GM21526 (cell line): ENCODE results near the gene PNPLA6.
A peak's percentile ranks its signal among the peaks of the same experiment; 100 is the strongest.

Source experiments
- ATAC-seq: cut with Tn5 transposase; IDR thresholded peaks from one replicate; pipeline ENCODE4 v1.9.1; 2021; ENCODE audit warnings: moderate library complexity; ENCODE audit not compliant: unreplicated experiment, low FRiP score

The PNPLA6 gene

GRCh38 chr19:7515110-7515644 is 20.3 kb upstream of the PNPLA6 start:
- no peak for ATAC-seq

- ATAC-seq: no peak
Measured at GRCh38 chr19:7515645-7516151, 19.8 kb upstream of the PNPLA6 start, which contains the start of gene ZNF358. TSS of gene ZNF358 (plus strand) at chr19:7516103. CDS start at chr19:7519243, 3,140 bp downstream.

DNA sequence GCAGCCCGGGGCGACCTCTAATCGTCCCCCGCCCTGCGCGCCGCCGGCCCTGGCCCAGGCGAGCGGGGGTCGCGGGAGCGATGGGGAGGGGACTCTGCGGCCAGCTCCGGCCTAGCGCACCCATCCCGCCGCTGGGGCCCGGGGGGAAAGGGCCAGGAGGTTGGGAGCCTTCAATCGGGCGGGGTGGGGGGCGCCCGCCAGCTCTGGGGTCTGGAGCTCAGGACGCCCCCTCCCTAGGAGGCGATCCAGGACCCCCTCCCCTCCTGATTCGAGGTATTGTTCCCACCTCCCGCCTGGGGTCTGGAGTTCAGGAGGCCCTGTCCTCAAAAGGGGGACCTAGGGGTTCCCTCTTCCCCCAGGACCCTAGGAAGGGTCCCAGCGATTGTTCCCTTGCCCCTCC is 19.2 kb upstream of the PNPLA6 start:
- no peak for ATAC-seq

DNA sequence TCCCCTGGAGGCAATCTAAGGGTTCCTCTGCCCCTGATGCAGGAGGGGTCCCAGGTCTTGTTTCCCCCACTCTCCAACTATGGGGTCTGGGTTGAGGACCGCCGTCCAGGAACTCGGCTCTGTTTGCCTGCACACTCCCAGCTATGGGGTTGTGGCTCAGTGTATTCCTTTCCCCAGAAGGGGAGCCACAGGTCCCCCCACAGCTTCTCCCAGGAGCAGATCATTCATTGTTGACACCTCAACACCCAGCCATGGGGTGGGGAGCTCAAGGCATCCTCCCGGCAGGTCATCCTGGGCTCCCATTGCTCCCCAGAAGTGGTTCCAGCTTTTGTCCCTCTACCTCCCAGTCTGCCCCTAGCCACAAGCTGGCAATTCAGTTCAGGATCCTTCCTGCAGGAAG is 18.6 kb upstream of the PNPLA6 start:
- ATAC-seq: no peak

- ATAC-seq: no peak
Measured at GRCh38 chr19:7519361-7520130, 16.0 kb upstream of the PNPLA6 start.

GRCh38 chr19:7520131-7521051 is 15.1 kb upstream of the PNPLA6 start:
- ATAC-seq: no peak

DNA sequence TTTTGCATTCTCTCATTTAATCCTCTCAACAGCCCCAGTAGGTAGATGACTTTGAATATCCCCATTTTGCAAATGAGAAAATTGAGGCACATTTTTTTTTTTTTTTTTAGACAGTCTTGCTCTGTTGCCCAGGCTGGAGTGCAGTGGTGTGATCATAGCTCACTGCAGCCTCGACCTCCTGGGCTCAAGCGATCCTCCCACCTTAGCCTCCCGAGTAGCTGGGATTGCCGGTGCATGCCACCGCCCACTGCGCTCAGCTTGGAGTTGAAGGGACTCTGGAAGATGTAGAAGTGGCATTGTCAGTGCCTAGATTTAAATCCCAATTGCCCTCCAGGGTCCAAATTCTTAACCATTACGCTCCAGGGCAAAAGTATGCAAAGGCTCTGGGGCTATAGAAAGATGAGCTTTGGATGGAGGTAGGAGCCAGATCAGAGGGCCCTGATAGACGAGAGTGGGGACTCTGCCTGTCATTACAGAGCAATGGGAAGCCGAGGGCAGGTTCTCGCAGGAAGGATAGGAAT is 13.9 kb upstream of the PNPLA6 start:
- no peak for ATAC-seq

GRCh38 chr19:7522072-7522922 is 13.2 kb upstream of the PNPLA6 start, which contains the start of gene MCOLN1:
TSS of gene MCOLN1 (plus strand) at chr19:7522624. CDS start at chr19:7522751, 127 bp downstream.
- ATAC-seq: peak; percentile 65

- no peak for ATAC-seq
Measured at GRCh38 chr19:7522923-7523667, 12.4 kb upstream of the PNPLA6 start.

DNA sequence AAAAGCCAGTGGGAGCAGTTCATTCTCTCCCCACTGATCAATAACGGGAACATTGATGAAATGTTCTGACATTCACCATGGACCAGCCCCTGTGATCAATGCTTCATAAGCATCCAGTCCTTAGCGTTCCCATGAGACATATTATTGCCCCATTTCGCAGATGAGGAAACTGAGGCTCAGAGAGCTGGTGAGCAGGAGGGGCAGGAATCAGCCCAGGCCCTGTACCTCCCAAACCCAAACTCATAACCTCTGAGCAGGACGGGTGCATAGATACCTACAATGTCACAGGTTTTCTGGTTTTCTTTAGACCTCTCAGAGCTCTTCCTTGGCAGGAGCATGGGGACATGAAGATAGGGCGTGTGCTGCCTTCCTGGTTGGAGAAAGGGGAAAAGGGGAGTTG is 11.0 kb upstream of the PNPLA6 start:
- no peak for ATAC-seq

- ATAC-seq: no peak
Measured at GRCh38 chr19:7524992-7525739, 10.4 kb upstream of the PNPLA6 start.

- no peak for ATAC-seq
Measured at GRCh38 chr19:7526059-7526929, 9.2 kb upstream of the PNPLA6 start.

DNA sequence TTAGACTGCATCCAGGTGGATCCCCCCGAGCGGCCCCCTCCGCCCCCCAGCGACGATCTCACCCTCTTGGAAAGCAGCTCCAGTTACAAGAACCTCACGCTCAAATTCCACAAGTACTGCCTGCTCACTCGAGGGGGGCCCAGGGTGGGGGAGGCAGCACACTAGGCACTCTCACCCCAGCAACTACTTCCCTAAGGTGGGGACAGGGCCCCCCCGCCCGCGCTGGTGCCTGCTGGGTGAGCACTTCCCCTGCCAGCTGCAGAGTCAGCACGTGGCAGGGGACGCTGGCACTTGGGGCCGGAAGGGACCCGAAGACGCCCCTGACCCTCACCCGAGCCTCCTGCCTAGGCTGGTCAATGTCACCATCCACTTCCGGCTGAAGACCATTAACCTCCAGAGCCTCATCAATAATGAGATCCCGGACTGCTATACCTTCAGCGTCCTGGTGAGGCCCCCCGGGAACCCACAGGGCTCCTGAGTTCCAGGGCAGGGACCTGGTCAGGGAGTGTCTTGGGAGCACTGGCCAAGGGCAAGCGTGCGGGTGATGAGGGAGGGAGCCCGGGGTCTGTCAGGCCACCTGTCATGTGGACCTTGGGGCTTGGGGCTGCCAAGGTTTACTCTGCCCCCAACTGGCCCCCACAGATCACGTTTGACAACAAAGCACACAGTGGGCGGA is 7.9 kb upstream of the PNPLA6 start:
- no peak for ATAC-seq

DNA sequence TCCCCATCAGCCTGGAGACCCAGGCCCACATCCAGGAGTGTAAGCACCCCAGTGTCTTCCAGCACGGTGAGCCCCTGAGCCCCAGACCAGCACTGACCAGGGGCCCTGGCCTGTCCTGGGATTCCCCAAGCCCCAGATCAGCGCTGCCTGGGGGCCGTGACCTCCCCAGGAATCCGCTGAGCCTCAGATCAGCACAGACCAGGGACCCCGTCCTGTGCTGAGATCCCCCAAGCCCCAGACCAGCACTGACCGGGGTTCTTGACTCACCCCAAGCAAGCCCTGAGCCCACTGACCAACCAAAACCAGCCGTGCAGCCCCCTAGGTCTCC is 7.4 kb upstream of the PNPLA6 start:
- no peak for ATAC-seq

DNA sequence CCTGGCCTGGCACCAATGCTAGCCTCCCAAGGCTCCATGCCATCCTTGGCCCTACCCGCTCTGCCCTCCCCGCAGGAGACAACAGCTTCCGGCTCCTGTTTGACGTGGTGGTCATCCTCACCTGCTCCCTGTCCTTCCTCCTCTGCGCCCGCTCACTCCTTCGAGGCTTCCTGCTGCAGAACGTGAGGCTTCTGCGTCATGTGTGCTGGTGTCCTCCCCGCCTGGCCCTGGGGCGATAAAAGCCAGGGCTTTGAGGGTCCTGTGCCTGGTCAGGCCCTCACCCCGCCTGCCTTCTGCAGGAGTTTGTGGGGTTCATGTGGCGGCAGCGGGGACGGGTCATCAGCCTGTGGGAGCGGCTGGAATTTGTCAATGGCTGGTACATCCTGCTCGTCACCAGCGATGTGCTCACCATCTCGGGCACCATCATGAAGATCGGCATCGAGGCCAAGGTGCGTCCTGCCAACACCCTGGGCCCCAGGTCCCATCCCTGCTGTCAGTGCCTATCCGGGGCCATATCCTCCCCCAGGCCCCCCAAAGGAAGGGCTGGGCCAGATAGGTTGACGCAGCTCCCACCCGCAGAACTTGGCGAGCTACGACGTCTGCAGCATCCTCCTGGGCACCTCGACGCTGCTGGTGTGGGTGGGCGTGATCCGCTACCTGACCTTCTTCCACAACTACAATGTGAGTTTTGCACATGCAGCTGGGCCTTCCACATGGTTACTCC is 6.8 kb upstream of the PNPLA6 start:
- no peak for ATAC-seq

- no peak for ATAC-seq
Measured at GRCh38 chr19:7529246-7529600, 6.3 kb upstream of the PNPLA6 start.
